ENCODE measurements around the gene FAM131A. TPM values are rescaled to one million over a fixed set of nuclear protein-coding genes. Genes with fewer than 3 reads are reported as not detected.

FAM131A gene
- total and polyA plus RNA-seq, 9 of the 15 experiments (the other 6 are each of a cell fraction or from before 2014, with no cell fraction given): 0.48 to 11.1 (median 4.3) TPM

- Histone ChIP-seq H4K20me1 (replicated peaks; ENCODE audit: control insufficient read depth, insufficient read depth, low read length) (no peaks in the 10 kb centered on the region), H3K9me1 (ENCODE audit: control insufficient read depth, insufficient read depth, low read length) (peaks cover 6% of the 10 kb centered on the region), H3K4me3 (no peak overlapping the region), H3K79me2 (ENCODE audit: control insufficient read depth, insufficient read depth, low read length) (peaks cover 8% of the 10 kb centered on the region; the same call in 2 of the 3 replicates), H2AFZ (ENCODE audit: low read depth, low read length) (peak overlapping the region; percentile 64), H3K27me3 (ENCODE audit: control insufficient read depth in 2 of 2, insufficient read depth in 2 of 2, low read length in 2 of 2) (no peaks in the 10 kb centered on the region), H3K9ac (ENCODE audit: insufficient read depth in 1 of 2, low read depth in 2 of 2, low read length in 2 of 2) (peak overlapping the region; percentile 60 to 86), H3K27ac (ENCODE audit: extremely low read depth, low read depth, low read length) (peak overlapping the region; percentile 88), H3K9me3 (replicated peaks; ENCODE audit: control insufficient read depth, insufficient read depth, low read depth, low read length) (no peaks in the 10 kb centered on the region), H3K4me2 (ENCODE audit: insufficient read depth, low read length) (peak overlapping the region; percentile 79; the same call in 1 of the 2 replicates), H3K36me3 (ENCODE audit: control insufficient read depth, insufficient read depth, low read length) (peaks cover 57% of the 10 kb centered on the region; the same call in 2 of the 3 replicates), H3K4me1 (replicated peaks in 1 of 2; ENCODE audit: control insufficient read depth in 2 of 2, insufficient read depth in 2 of 2, low read length in 2 of 2) (peaks cover 59 to 74% of the 10 kb centered on the region in 2 experiments)
- CTCF ChIA-PET (ENCODE audit: low intra/inter-chr PET ratio): no interaction called here
- in situ Hi-C loops (cut with MboI) (no loop called here), intact Hi-C loops (cut with micrococcal nuclease) (no loop called here)
- 11% methylated on average over 4 of the region's 4 CpGs for WGBS (ENCODE audit: insufficient coverage, low coverage, missing lambda C conversion rate)
- ATAC-seq: peak; percentile 26
- POLR2A ChIA-PET: interaction anchor here (0.7 to 2.0 kb wide), 8 partner anchors 10 to 33 kb away, joined by 3 to 9 read pairs (median 6); partner anchors contain the start of gene FAM131A
- FAIRE-seq: no peak
- DNase-seq (ENCODE audit: extremely low read depth in 1 of 4, low spot score in 3 of 4): peak in 1 of 4 experiments; percentile 48
- BruUV-seq (replicated peaks): no TSS peak
- TF ChIP-seq SREBF2 (CRISPR knock-in tag; IDR thresholded peaks at IDR 0.05) (no peak), HIVEP1 (CRISPR knock-in tag; IDR thresholded peaks at IDR 0.05) (no peak), ILK (tag; IDR thresholded peaks at IDR 0.05; ENCODE audit: borderline replicate concordance, low read depth) (no peak), FOSL1 (tag; conservative IDR thresholded peaks at IDR 0.05) (0 out of 2 replicates have a peak, but pooled peaks have one; percentile 46), ELF4 (CRISPR knock-in tag; IDR thresholded peaks at IDR 0.05) (no peak), THRB (CRISPR knock-in tag; conservative IDR thresholded peaks at IDR 0.05) (no peak), BRCA1 (IDR thresholded peaks at IDR 0.05) (no peak), BRCA1 (CRISPR knock-in tag; IDR thresholded peaks at IDR 0.05) (no peak), POLR2B (IDR thresholded peaks at IDR 0.05; ENCODE audit: low read depth, partially characterized antibody) (no peak), CXXC5 (CRISPR knock-in tag; IDR thresholded peaks at IDR 0.05) (0 out of 2 replicates have a peak, but pooled peaks have one; percentile 10), HOXB6 (CRISPR knock-in tag; IDR thresholded peaks at IDR 0.05; ENCODE audit: borderline replicate concordance) (no peak), PKNOX1 (IDR thresholded peaks at IDR 0.05) (no peak), SMARCA4 (IDR thresholded peaks at IDR 0.05) (0 out of 2 replicates have a peak, but pooled peaks have one; percentile 7), CHD1 (IDR thresholded peaks at IDR 0.05; ENCODE audit: low read length) (peak; percentile 52), U2AF1 (optimal IDR thresholded peaks at IDR 0.05; ENCODE audit: low read depth, low read length) (no peak), ZNF445 (CRISPR knock-in tag; IDR thresholded peaks at IDR 0.05; ENCODE audit: low read depth) (no peak)
- TF ChIP-seq, protein P1, sequence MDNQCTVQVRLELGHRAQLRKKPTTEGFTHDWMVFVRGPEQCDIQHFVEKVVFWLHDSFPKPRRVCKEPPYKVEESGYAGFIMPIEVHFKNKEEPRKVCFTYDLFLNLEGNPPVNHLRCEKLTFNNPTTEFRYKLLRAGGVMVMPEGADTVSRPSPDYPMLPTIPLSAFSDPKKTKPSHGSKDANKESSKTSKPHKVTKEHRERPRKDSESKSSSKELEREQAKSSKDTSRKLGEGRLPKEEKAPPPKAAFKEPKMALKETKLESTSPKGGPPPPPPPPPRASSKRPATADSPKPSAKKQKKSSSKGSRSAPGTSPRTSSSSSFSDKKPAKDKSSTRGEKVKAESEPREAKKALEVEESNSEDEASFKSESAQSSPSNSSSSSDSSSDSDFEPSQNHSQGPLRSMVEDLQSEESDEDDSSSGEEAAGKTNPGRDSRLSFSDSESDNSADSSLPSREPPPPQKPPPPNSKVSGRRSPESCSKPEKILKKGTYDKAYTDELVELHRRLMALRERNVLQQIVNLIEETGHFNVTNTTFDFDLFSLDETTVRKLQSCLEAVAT (IDR thresholded peaks at IDR 0.05): peak in 1 of 2 experiments; percentile 82; a peak in 2 of 4 replicates
- TF ChIP-seq, protein P2, sequence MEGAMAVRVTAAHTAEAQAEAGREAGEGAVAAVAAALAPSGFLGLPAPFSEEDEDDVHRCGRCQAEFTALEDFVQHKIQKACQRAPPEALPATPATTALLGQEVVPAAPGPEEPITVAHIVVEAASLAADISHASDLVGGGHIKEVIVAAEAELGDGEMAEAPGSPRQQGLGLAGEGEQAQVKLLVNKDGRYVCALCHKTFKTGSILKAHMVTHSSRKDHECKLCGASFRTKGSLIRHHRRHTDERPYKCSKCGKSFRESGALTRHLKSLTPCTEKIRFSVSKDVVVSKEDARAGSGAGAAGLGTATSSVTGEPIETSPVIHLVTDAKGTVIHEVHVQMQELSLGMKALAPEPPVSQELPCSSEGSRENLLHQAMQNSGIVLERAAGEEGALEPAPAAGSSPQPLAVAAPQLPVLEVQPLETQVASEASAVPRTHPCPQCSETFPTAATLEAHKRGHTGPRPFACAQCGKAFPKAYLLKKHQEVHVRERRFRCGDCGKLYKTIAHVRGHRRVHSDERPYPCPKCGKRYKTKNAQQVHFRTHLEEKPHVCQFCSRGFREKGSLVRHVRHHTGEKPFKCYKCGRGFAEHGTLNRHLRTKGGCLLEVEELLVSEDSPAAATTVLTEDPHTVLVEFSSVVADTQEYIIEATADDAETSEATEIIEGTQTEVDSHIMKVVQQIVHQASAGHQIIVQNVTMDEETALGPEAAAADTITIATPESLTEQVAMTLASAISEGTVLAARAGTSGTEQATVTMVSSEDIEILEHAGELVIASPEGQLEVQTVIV (CRISPR knock-in tag; IDR thresholded peaks at IDR 0.05; ENCODE audit: borderline replicate concordance): 0 out of 2 replicates have a peak, but pooled peaks have one; percentile 59
These were observed 10.6 kb downstream of the FAM131A start for GRCh38 chr3:184348057-184348382.
